Upper lobe of right lung (tissue), 1 donor: Measurements from ENCODE around the gene CMSS1. TPM values are rescaled to one million over a fixed set of nuclear protein-coding genes. Genes with fewer than 3 reads are reported as not detected.
A peak's percentile ranks its signal among the peaks of the same experiment; 100 is the strongest.

Experiments
- ATAC-seq: fragments of 200-7000 bp; cut with Tn5 transposase; one replicate; pipeline ENCODE4 v1.9.1; 2020; ENCODE audit warnings: mild to moderate bottlenecking, moderate library complexity
- DNase-seq: peaks from one replicate; pipeline ENCODE4 v3.0.0-alpha.2; 2020
- H3K27ac ChIP-seq: fragments of 200-600 bp; one replicate; pipeline ENCODE4 v1.8.0; 2022
- H3K27me3 ChIP-seq: fragments of 200-600 bp; one replicate; pipeline ENCODE4 v1.8.0; 2022; ENCODE audit warnings: mild to moderate bottlenecking
- H3K36me3 ChIP-seq: fragments of 200-600 bp; one replicate; pipeline ENCODE4 v1.8.0; 2022
- H3K4me1 ChIP-seq: fragments of 200-600 bp; one replicate; pipeline ENCODE4 v1.8.0; 2022
- H3K4me3 ChIP-seq: fragments of 200-600 bp; one replicate; pipeline ENCODE4 v1.8.0; 2022; ENCODE audit warnings: mild to moderate bottlenecking
- H3K9me3 ChIP-seq: fragments of 200-600 bp; one replicate; pipeline ENCODE4 v1.8.0; 2022
- CTCF ChIP-seq: fragments of 200-600 bp; IDR thresholded peaks from one replicate; pipeline ENCODE4 v1.8.0; 2022; ENCODE audit warnings: antibody characterized with exemption
- intact Hi-C: fragments of 100-400 bp; cut with DNase I; formaldehyde crosslinking; loops from one replicate; pipeline ENCODE4 v1.11.0; 2022
- total RNA-seq: library from RNA; stranded (reverse); fragmentation: NEBNext Ultra II Directional; extraction: Animal tissue kit (Norgen Biotek cat#: 25700); gene quantifications from one replicate; pipeline ENCODE4 v1.2.1, GENCODE V29; 2021
- donor health status: DM: no; HTN: yes; CAD: no; lungs with severe emphysema.

The CMSS1 gene
- total RNA-seq, 1 donor from 2014 or later, result 20.6 TPM

GRCh38 chr3:99970198-99970597 lies 152.5 kb downstream of the CMSS1 start:
- H3K4me1 ChIP-seq, result peaks cover 11% of the 10 kb centered on the region

GRCh38 chr3:99971761-99972160 lies 154.1 kb downstream of the CMSS1 start:
- Histone ChIP-seq H3K4me1 (peaks cover 6% of the 10 kb centered on the region), H3K9me3 (no peaks in the 10 kb centered on the region), H3K27me3 (no peaks in the 10 kb centered on the region), H3K27ac (no peak overlapping the region), H3K4me3 (no peak overlapping the region), H3K36me3 (no peaks in the 10 kb centered on the region)
- DNase-seq, result no peak
- ATAC-seq, result no peak
- no peak for TF ChIP-seq CTCF
- intact Hi-C loops, result no loop called here

More at GRCh38 chr3:99970198-99970597, 152.5 kb downstream of the CMSS1 start:
- H3K36me3 ChIP-seq, result no peaks in the 10 kb centered on the region
- DNase-seq (no peak), ATAC-seq (no peak)
- no peak overlapping the region for H3K4me3 ChIP-seq
- no peak overlapping the region for H3K27ac ChIP-seq
- H3K27me3 ChIP-seq, result no peaks in the 10 kb centered on the region
- H3K9me3 ChIP-seq, result no peaks in the 10 kb centered on the region
- no peak for TF ChIP-seq CTCF
- intact Hi-C loops, result no loop called here

- no peak overlapping the region for H3K4me3 ChIP-seq
- DNase-seq (no peak), ATAC-seq (no peak)
- no peaks in the 10 kb centered on the region for H3K9me3 ChIP-seq
- H3K27me3 ChIP-seq, result no peaks in the 10 kb centered on the region
- H3K36me3 ChIP-seq, result no peaks in the 10 kb centered on the region
- H3K4me1 ChIP-seq, result no peaks in the 10 kb centered on the region
- intact Hi-C loops, result no loop called here
- H3K27ac ChIP-seq, result no peak overlapping the region
- TF ChIP-seq CTCF, result no peak
These were observed 154.9 kb downstream of the CMSS1 start for GRCh38 chr3:99972380-99973104.

GRCh38 chr3:99974989-99975388 lies 157.3 kb downstream of the CMSS1 start:
- Histone ChIP-seq H3K4me3 (no peak overlapping the region), H3K27me3 (no peaks in the 10 kb centered on the region), H3K36me3 (no peaks in the 10 kb centered on the region), H3K4me1 (no peaks in the 10 kb centered on the region), H3K9me3 (no peaks in the 10 kb centered on the region), H3K27ac (no peak overlapping the region)
- ATAC-seq (peak; percentile 59), DNase-seq (no peak)
- intact Hi-C loops, result no loop called here
- no peak for TF ChIP-seq CTCF

- DNase-seq (no peak), ATAC-seq (no peak)
- Histone ChIP-seq H3K36me3 (no peaks in the 10 kb centered on the region), H3K27ac (no peak overlapping the region), H3K9me3 (no peaks in the 10 kb centered on the region), H3K27me3 (no peaks in the 10 kb centered on the region), H3K4me1 (no peaks in the 10 kb centered on the region), H3K4me3 (no peak overlapping the region)
- intact Hi-C loops, result no loop called here
- no peak for TF ChIP-seq CTCF
These were observed 158.9 kb downstream of the CMSS1 start for GRCh38 chr3:99976584-99976983.
